Lung (tissue), 12 donors: ENCODE results near the gene LEF1. TPM values are rescaled to one million over a fixed set of nuclear protein-coding genes. Genes with fewer than 3 reads are reported as not detected.
A peak's percentile ranks its signal among the peaks of the same experiment; 100 is the strongest.

ENCODE experiments used
- ATAC-seq: fragments of 200-7000 bp; cut with Tn5 transposase; one replicate; pipeline ENCODE4 v1.9.1; 2020; ENCODE audit warnings: moderate number of reproducible peaks; ENCODE audit not compliant: insufficient read depth, low FRiP score
- DNase-seq, 3 donors: peaks; one replicate each; pipeline ENCODE4 v3.0.0-alpha.2; 2013 to 2017
- H3K27ac ChIP-seq, 2 donors: one replicate each; pipeline ENCODE4 v1.5.1; 2013; ENCODE audit warnings: mild to moderate bottlenecking in 2 of 2, moderate library complexity in 2 of 2, control low read depth in 1 of 2, inconsistent platforms in 1 of 2, low read depth in 1 of 2, low read length in 1 of 2
- H3K27me3 ChIP-seq, 3 donors: one replicate each; pipeline ENCODE4 v1.5.1; 2013; ENCODE audit warnings: low read length in 2 of 3; ENCODE audit not compliant: control insufficient read depth in 3 of 3, insufficient read depth in 3 of 3
- H3K36me3 ChIP-seq, 4 donors: one replicate each; pipeline ENCODE4 v1.5.1; 2013; ENCODE audit warnings: low read length in 4 of 4, mild to moderate bottlenecking in 1 of 4, moderate library complexity in 1 of 4; ENCODE audit not compliant: control insufficient read depth in 4 of 4, insufficient read depth in 4 of 4
- H3K4me1 ChIP-seq, 5 donors: one replicate each; pipeline ENCODE4 v1.5.1; 2013; ENCODE audit warnings: low read length in 5 of 5, mild to moderate bottlenecking in 2 of 5, moderate library complexity in 1 of 5; ENCODE audit not compliant: control insufficient read depth in 5 of 5, insufficient read depth in 5 of 5
- H3K4me3 ChIP-seq: one replicate; pipeline ENCODE4 v1.5.1; 2013; ENCODE audit warnings: mild to moderate bottlenecking, control low read depth, moderate library complexity
- H3K9ac ChIP-seq, 2 donors: one replicate each; pipeline ENCODE4 v1.5.1; 2013; ENCODE audit warnings: low read length in 2 of 2, control low read depth in 1 of 2; ENCODE audit not compliant: insufficient read depth in 1 of 2
- H3K9me3 ChIP-seq, 4 donors: one replicate each; pipeline ENCODE4 v1.5.1; 2013; ENCODE audit warnings: low read length in 3 of 4, mild to moderate bottlenecking in 1 of 4, moderate library complexity in 1 of 4; ENCODE audit not compliant: control insufficient read depth in 4 of 4, insufficient read depth in 3 of 4
- CTCF ChIP-seq: IDR thresholded peaks from 2 replicates; pipeline ENCODE4 v1.5.1; 2012; ENCODE audit warnings: mild to moderate bottlenecking; ENCODE audit errors: control extremely low read depth, extremely low read depth
- WGBS, 2 donors: extraction: QIAGEN DNeasy Blood & Tissue Kit; methylation state at CpG; one replicate each; pipeline ENCODE4 v1.1.7; 2013; 5-methylcytosine and 5-hydroxymethylcytosine counted together
- polyA plus RNA-seq, 2 donors: library from polyadenylated mRNA; stranded (reverse); fragments of 200-250 nt; gene quantifications; one replicate each; pipeline ENCODE4 v1.2.1, GENCODE V29; 2013
- total RNA-seq, 2 donors: library from RNA; depleted of rRNA in 1 of 2; stranded (reverse); fragments of >200 nt in 1 of 2; gene quantifications; one replicate each; pipeline ENCODE4 v1.2.1, GENCODE V29; 2014 to 2021
- donor health status: control.
- donor health status: control.
- donor health status: Bipolar disorder and iron deficiency.
- donor health status: healthy.
- donor health status: DM: yes; HTN: yes; CAD: no.

Gene LEF1
- total and polyA plus RNA-seq, 4 donors = 2.7 to 25.4 (median 4.0) TPM

DNA sequence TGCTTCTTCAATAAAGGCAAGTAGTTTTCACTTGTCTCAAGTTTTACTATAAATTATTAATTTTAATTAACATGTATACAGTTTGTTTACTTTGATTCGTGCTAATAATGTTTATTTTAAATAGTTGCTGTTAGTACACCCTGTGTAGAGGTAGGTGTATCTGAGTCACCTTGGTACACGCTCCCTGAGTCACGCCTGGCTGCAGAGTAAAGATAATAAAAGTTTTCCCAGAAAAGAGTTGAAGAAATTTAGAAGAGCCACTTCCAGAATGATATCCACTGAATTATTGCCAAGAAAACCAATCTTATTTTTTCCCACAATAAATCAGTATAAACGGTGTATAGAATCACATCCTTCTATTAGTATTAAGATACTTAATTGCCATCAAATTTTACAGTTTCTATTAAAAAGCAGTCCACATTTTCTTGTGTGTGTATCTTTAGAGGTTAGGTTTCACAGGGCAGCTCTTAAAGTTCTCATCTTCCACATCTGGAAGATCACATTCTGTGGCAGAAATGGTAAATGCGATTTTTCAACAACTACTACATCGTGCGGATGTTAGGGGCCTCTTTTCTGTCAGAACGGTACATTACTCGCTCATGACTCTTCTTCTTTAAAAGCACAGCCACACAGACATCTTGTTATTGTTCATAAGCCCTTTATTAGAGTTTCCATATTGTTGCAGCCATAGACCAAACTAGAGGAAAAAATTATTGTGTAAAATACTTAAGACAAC is 123.6 kb downstream of the LEF1 start:
- H3K4me3 ChIP-seq = no peak overlapping the region
- no peak for TF ChIP-seq CTCF
- H3K4me1 ChIP-seq = peaks cover 0 to 9% (median 3%) of the 10 kb centered on the region in 5 donors
- H3K27ac ChIP-seq = no peak overlapping the region
- H3K9ac ChIP-seq = no peak overlapping the region
- ATAC-seq (no peak), DNase-seq (no peak)
- H3K9me3 ChIP-seq = peaks cover 0 to 1% (median 0%) of the 10 kb centered on the region in 4 donors
- peaks cover 0 to 1% (median 0%) of the 10 kb centered on the region in 4 donors for H3K36me3 ChIP-seq
- WGBS, 2 donors = 79 to 84% methylated on average over 9 of the region's 9 CpGs
- H3K27me3 ChIP-seq = no peaks in the 10 kb centered on the region

GRCh38 chr4:108043526-108043925 is 125.2 kb downstream of the LEF1 start:
- DNase-seq (peak; percentile 52 to 65 (median 55)), ATAC-seq (no peak)

GRCh38 chr4:108042927-108043326 is 125.8 kb downstream of the LEF1 start:
- TF ChIP-seq CTCF = no peak
- no peak overlapping the region for H3K27ac ChIP-seq
- peaks cover 0 to 1% (median 0%) of the 10 kb centered on the region in 4 donors for H3K36me3 ChIP-seq
- no peak overlapping the region for H3K4me3 ChIP-seq
- no peak overlapping the region for H3K9ac ChIP-seq
- no peak for DNase-seq
- no peak for ATAC-seq
- no peaks in the 10 kb centered on the region for H3K9me3 ChIP-seq
- H3K27me3 ChIP-seq = no peaks in the 10 kb centered on the region
- 90 to 97% methylated on average over 3 of the region's 3 CpGs for WGBS, 2 donors
- H3K4me1 ChIP-seq = peaks cover 0 to 9% (median 3%) of the 10 kb centered on the region in 5 donors

More at GRCh38 chr4:108043526-108043925, 125.2 kb downstream of the LEF1 start:
- Histone ChIP-seq H3K9me3 (peaks cover 0 to 1% (median 0%) of the 10 kb centered on the region in 4 donors), H3K9ac (no peak overlapping the region), H3K27me3 (no peaks in the 10 kb centered on the region), H3K36me3 (peaks cover 0 to 1% (median 0%) of the 10 kb centered on the region in 4 donors), H3K4me3 (no peak overlapping the region), H3K27ac (no peak overlapping the region), H3K4me1 (peaks cover 0 to 9% (median 3%) of the 10 kb centered on the region in 5 donors)
- WGBS, 2 donors = 86 to 87% methylated on average over 5 of the region's 5 CpGs
- TF ChIP-seq CTCF = no peak
